Upper lobe of right lung (tissue), 1 donor: ENCODE results near the gene BARX2. TPM values are rescaled to one million over a fixed set of nuclear protein-coding genes. Genes with fewer than 3 reads are reported as not detected.

Experiments
- ATAC-seq: fragments of 200-7000 bp; cut with Tn5 transposase; one replicate; pipeline ENCODE4 v1.9.1; 2020; ENCODE audit warnings: mild to moderate bottlenecking, moderate library complexity
- DNase-seq: peaks from one replicate; pipeline ENCODE4 v3.0.0-alpha.2; 2020
- H3K27ac ChIP-seq: fragments of 200-600 bp; one replicate; pipeline ENCODE4 v1.8.0; 2022
- H3K27me3 ChIP-seq: fragments of 200-600 bp; one replicate; pipeline ENCODE4 v1.8.0; 2022; ENCODE audit warnings: mild to moderate bottlenecking
- H3K36me3 ChIP-seq: fragments of 200-600 bp; one replicate; pipeline ENCODE4 v1.8.0; 2022
- H3K4me1 ChIP-seq: fragments of 200-600 bp; one replicate; pipeline ENCODE4 v1.8.0; 2022
- H3K4me3 ChIP-seq: fragments of 200-600 bp; one replicate; pipeline ENCODE4 v1.8.0; 2022; ENCODE audit warnings: mild to moderate bottlenecking
- H3K9me3 ChIP-seq: fragments of 200-600 bp; one replicate; pipeline ENCODE4 v1.8.0; 2022
- intact Hi-C: fragments of 100-400 bp; cut with DNase I; formaldehyde crosslinking; loops from one replicate; pipeline ENCODE4 v1.11.0; 2022
- total RNA-seq: library from RNA; stranded (reverse); fragmentation: NEBNext Ultra II Directional; extraction: Animal tissue kit (Norgen Biotek cat#: 25700); gene quantifications from one replicate; pipeline ENCODE4 v1.2.1, GENCODE V29; 2021
- TF ChIP-seq, protein P1 (sequence below): fragments of 200-600 bp; IDR thresholded peaks from one replicate; pipeline ENCODE4 v1.8.0; 2022; ENCODE audit warnings: antibody characterized with exemption
- donor health status: DM: no; HTN: yes; CAD: no; lungs with severe emphysema.

The BARX2 gene
- total RNA-seq, 1 donor from 2014 or later, result not detected

DNA sequence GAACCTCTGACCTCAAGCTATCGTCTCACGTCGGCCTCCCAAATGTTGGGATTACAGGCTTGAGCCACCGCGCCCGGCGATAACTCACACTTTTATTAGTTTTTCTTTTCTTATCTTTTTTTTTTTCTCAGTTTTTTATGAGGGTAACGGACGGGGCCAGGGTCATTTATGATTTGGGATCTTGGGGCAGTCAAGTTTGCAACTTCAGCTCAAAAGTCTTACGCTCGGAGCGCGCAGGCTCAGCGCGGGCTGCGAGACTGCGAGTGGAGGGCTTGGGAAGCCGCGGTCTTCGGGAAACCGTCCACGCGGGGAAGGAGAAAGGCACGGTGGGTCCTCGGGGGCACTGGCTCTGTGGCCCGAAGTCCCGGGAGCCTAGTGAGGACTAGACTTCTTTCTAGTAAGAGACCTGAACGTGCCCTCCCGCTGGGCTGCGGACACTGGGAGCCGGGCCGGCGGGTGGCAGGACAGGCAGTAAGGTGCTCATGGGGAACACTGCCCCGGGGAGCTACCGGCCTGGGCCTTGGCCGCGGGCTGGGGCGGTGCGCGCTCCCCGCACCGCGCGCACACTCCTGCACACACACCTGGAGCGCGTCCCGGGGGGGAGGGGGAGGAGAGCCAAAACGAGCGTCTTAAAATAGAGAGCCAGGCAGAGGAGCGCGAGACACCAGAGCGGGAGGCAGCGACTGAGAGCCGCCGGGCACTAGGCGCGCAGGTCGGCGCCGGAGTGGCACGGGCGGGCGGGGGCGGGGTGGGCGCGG, 476 bp upstream of the BARX2 start:
- peaks cover 87% of the 10 kb centered on the region for H3K27me3 ChIP-seq
- H3K4me3 ChIP-seq, result peak overlapping the region; percentile 16
- H3K27ac ChIP-seq, result no peak overlapping the region
- no peaks in the 10 kb centered on the region for H3K36me3 ChIP-seq
- DNase-seq (peak; percentile 68), ATAC-seq (peak; percentile 58)
- peaks cover 18% of the 10 kb centered on the region for H3K4me1 ChIP-seq
- TF ChIP-seq, protein P1, sequence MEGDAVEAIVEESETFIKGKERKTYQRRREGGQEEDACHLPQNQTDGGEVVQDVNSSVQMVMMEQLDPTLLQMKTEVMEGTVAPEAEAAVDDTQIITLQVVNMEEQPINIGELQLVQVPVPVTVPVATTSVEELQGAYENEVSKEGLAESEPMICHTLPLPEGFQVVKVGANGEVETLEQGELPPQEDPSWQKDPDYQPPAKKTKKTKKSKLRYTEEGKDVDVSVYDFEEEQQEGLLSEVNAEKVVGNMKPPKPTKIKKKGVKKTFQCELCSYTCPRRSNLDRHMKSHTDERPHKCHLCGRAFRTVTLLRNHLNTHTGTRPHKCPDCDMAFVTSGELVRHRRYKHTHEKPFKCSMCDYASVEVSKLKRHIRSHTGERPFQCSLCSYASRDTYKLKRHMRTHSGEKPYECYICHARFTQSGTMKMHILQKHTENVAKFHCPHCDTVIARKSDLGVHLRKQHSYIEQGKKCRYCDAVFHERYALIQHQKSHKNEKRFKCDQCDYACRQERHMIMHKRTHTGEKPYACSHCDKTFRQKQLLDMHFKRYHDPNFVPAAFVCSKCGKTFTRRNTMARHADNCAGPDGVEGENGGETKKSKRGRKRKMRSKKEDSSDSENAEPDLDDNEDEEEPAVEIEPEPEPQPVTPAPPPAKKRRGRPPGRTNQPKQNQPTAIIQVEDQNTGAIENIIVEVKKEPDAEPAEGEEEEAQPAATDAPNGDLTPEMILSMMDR, result no peak
- H3K9me3 ChIP-seq, result no peaks in the 10 kb centered on the region
- intact Hi-C loops, result no loop called here

DNA sequence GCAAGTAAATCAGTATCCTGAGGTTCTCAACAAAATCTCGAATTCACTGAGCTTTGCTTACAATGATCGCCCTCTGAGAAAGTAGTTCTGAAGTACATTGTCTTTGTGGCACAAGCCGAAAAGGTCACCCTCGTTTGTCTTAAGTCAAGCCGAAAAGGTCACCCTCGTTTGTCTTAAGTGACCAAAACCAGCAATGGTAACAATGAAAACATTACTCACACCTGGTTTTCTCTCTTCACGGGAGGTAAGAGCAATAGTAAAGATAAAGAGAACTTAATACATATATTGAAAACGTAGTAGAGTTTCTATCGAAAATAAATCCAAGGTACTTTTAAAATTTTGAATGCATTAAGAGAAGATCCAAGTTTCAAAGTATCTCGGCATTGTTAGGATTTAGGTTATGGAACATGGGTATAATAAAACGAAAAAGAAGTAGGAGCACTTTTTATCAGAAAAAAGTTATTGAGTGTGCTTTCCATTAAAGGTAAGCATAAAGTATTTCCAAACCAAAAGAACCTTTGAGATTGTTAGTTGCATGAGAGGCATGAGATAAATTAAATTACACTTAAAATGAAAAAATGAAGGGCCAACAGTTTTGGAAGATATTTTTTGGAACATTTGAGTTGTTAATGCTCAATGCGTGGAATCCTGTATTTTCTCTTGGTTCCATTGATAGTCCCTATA, 1.2 kb downstream of the BARX2 start:
- peaks cover 18% of the 10 kb centered on the region for H3K4me1 ChIP-seq
- H3K36me3 ChIP-seq, result no peaks in the 10 kb centered on the region
- H3K27ac ChIP-seq, result no peak overlapping the region
- H3K27me3 ChIP-seq, result peaks cover 71% of the 10 kb centered on the region
- DNase-seq, result no peak
- intact Hi-C loops, result no loop called here
- no peak overlapping the region for H3K4me3 ChIP-seq
- no peaks in the 10 kb centered on the region for H3K9me3 ChIP-seq
- TF ChIP-seq, protein P1, result no peak
- ATAC-seq, result no peak

DNA sequence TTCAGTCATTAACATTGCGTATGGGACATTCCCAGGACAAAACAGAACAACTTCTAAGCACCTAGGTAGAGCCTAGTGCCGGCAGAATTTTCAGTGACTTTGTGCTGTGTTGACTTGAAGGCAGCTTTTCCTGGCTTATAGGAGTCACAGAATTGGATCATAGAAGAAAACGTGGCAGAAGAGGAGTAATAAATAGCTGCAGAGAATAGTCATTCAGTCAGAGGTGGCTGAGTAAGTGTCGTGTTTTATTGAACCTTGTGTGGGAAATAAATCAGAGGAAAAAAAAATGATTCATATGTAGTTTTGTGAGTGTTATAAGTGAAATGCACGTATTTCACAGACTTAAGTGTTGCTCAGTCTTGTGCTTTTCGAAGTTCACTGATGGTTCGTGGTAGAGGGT, 2.1 kb downstream of the BARX2 start:
- TF ChIP-seq, protein P1, result no peak
- no peak overlapping the region for H3K4me3 ChIP-seq
- no peak overlapping the region for H3K27ac ChIP-seq
- no peaks in the 10 kb centered on the region for H3K36me3 ChIP-seq
- peaks cover 62% of the 10 kb centered on the region for H3K27me3 ChIP-seq
- ATAC-seq (no peak), DNase-seq (no peak)
- intact Hi-C loops, result no loop called here
- peaks cover 17% of the 10 kb centered on the region for H3K4me1 ChIP-seq
- H3K9me3 ChIP-seq, result no peaks in the 10 kb centered on the region

DNA sequence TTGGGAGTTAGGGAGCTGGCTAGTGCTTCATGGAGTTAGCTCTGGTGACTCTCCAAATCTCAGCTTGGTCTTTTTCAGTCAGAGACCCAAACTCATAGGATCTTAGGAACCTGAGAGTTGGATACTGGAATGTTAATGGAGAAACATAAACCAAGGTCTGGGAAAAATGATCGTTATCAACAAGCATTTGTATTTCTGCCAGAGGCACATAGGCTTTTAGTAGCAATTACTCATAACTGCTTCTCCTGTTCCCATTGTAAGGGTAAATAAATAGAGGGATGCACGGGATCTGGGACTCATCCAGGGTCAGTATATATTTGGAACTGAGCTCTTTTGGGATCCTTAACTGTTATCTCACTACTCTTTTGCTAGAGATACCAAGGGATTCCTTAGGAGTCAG, 4.8 kb downstream of the BARX2 start:
- intact Hi-C loops, result no loop called here
- ATAC-seq (no peak), DNase-seq (no peak)
- TF ChIP-seq, protein P1, result no peak
- peaks cover 4% of the 10 kb centered on the region for H3K4me1 ChIP-seq
- H3K27ac ChIP-seq, result no peak overlapping the region
- H3K27me3 ChIP-seq, result peaks cover 41% of the 10 kb centered on the region
- H3K4me3 ChIP-seq, result no peak overlapping the region
- H3K36me3 ChIP-seq, result no peaks in the 10 kb centered on the region
- no peaks in the 10 kb centered on the region for H3K9me3 ChIP-seq

DNA sequence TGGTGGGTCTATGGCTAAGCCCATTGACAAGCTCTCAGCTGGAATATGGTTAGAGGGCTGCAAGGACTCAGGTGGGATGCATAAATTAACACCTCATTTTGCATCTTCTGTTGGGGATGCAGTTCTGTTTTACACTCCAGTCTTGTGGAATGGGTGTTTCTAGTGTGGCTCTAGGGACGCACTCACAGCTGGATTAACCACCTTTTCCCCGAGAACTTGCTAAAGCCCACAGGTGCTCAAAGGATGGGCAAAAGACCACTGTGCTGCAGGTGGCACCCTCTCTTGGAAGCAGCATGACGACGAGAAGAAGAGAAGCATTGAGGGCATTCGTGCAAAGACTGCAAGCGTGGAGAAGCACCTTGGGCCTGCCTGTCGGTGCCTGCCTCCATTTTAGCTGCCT, 6.9 kb downstream of the BARX2 start:
- no peak for ATAC-seq

More for the DNA sequence above, 6.9 kb downstream of the BARX2 start:
- Histone ChIP-seq H3K9me3 (no peaks in the 10 kb centered on the region), H3K4me1 (no peaks in the 10 kb centered on the region), H3K4me3 (no peak overlapping the region), H3K27ac (no peak overlapping the region), H3K27me3 (peaks cover 24% of the 10 kb centered on the region), H3K36me3 (no peaks in the 10 kb centered on the region)
- intact Hi-C loops, result no loop called here
- no peak for DNase-seq
- TF ChIP-seq, protein P1, result no peak
